GM18505 (cell line): ENCODE measurements around the gene SPRR5.

ENCODE experiments used
- ATAC-seq: cut with Tn5 transposase; IDR thresholded peaks from one replicate; pipeline ENCODE4 v1.9.1; 2021; ENCODE audit not compliant: unreplicated experiment
- POLR2A ChIP-seq: IDR thresholded peaks from 4 replicates; pipeline ENCODE4 v1.6.1; 2011; ENCODE audit warnings: borderline replicate concordance; ENCODE audit not compliant: insufficient read depth, insufficient read length; ENCODE audit errors: extremely low read depth

The SPRR5 gene

DNA sequence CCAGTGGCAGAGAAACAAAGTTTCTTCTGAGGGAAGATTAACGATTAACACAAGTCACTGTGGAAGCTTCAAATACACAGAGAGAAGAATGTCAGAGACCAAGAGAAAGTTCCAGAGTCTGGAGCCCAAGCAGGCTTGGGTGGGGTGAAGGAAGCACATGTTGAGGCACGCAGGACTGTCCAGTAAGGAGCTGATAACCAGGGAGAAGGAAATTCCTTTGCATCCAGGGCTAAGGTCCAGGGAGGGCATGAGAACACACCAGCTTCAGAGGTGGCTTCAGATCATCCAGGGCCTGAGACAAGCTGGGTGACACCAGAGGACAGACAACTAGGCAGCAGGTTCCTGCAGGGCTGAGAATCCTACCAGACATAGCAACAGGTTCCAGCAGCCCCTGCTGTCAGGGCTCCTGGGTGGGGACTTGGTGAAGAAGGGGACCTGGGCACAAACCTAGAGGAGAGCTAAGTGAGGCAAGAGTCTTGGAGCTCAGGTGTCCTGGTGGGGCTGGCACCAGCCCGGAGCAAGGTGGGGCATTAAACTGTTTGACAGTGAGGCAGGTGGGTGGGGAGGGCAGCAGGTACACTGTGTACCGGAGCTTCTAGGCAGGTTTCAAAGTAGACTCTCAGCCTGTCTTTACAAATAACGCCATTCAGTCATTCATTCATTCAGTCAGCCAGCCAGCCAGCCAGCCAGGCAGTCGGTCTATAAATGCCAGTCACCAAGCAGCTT is 34.3 kb downstream of the SPRR5 start:
- ATAC-seq, result no peak
- no peak for TF ChIP-seq POLR2A

DNA sequence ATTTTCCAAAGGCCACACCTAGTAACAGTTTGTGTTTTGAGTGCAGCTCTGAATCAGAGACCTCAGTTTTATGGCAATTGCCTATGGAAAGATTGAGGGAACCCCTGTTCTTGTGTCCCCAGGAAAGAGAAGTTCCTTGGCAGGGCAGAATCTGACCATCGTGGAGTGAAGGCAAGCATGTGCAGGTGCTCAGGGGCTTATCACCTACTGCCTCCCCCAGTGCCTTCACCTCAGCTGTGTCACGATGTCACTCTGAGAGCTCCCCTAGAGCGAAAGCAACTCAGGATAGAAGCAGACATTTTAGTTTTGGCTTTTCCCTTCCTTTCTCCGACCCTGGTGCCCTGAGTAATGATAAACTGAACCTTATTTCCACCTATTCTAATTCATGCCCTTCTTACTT is 35.1 kb downstream of the SPRR5 start:
- no peak for ATAC-seq
- no peak for TF ChIP-seq POLR2A

DNA sequence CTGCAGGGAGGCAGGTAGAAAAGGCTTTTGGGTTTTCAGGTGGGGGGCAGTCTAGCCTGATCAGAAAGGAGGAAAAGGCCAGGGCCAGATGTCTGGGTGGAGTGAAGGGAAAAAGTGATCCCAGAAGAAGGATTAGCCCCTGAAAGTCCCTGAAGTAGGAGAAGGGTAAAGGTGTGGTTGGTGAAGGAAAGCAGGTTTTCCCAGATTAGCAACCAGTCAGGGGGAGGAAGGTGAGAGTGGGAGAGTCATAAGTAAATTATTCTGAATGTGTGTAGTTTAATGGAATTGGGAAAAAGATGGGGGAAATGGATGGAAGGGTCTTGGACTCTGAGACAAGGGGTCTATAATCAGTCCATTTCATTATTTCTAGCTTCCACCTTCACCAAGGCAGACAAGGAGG is 36.2 kb downstream of the SPRR5 start:
- no peak for ATAC-seq
- no peak for TF ChIP-seq POLR2A

- no peak for ATAC-seq
- no peak for TF ChIP-seq POLR2A
These were observed 36.7 kb downstream of the SPRR5 start, which contains the start of gene SPRR1A for GRCh38 chr1:152983743-152984142. SPRR1A (plus strand) TSS chr1:152984081; CDS start chr1:152985231, 1,150 bp downstream.

DNA sequence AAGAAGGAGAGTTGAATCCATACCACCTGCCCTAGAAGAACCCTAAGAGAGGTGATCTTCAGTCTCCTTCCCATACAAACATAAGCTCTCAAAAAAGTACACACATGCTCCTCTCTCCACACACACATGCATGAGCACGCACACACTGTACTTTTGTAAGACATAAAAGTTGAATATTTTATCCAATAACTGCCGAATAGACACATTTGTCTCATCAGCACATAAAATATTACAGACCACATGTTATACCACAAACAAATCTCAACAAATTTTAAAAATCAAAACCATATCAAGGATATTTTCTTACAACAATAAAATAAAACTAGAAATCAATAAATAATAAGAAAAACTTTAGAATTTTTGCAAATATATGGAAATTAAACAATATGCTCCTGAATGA is 39.6 kb downstream of the SPRR5 start:
- TF ChIP-seq POLR2A, result no peak
- no peak for ATAC-seq

GRCh38 chr1:152993186-152993585 is 46.2 kb downstream of the SPRR5 start:
- ATAC-seq, result no peak
- TF ChIP-seq POLR2A, result no peak

- ATAC-seq, result no peak
These were observed 48.8 kb downstream of the SPRR5 start for GRCh38 chr1:152995842-152996241.

GRCh38 chr1:152996633-152997400 is 49.8 kb downstream of the SPRR5 start:
- TF ChIP-seq POLR2A, result no peak

More at GRCh38 chr1:152995842-152996241, 48.8 kb downstream of the SPRR5 start:
- no peak for TF ChIP-seq POLR2A

GRCh38 chr1:152997901-152998300 is 50.9 kb downstream of the SPRR5 start:
- TF ChIP-seq POLR2A, result no peak
- no peak for ATAC-seq

More at GRCh38 chr1:152996633-152997400, 49.8 kb downstream of the SPRR5 start:
- no peak for ATAC-seq

- TF ChIP-seq POLR2A, result no peak
- no peak for ATAC-seq
These were observed 51.5 kb downstream of the SPRR5 start for GRCh38 chr1:152998476-152998875.
